ENCODE measurements around the gene PUSL1.

The PUSL1 gene

DNA sequence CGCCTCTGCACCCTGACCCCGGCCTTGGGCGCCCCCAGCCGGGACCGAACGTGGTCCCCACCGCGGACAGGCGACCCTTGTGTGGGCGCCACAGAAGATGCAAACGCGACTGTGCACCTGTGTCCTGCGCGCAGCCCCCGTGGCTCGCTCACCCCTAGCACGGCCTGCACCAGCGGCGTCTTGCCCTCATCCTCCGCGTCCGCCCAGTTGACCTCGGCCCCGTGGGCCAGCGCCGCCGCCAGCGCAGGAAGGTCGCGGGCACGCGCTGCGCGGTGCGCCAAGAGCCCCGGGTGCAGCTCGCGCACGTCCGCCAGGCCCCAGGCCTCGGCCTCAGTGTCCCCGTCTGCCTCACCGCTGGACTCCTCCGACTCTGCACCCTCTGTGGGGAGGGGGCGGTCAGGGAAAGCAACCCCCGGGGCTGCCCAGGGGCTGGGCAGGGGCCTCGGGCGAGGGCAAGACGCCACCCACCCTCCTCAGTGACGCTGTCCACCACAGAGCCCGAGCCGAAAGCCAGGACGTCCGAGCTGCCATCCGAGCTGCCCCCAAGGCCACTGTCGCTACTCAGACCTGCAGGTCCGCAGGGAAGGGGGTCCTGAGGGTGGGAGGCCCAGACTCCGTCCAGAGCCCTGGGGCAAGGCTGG lies 14.0 kb upstream of the PUSL1 start:
- in situ Hi-C loops (cut with MboI; ENCODE audit: low sequenced_read_pairs): no loop called here

DNA sequence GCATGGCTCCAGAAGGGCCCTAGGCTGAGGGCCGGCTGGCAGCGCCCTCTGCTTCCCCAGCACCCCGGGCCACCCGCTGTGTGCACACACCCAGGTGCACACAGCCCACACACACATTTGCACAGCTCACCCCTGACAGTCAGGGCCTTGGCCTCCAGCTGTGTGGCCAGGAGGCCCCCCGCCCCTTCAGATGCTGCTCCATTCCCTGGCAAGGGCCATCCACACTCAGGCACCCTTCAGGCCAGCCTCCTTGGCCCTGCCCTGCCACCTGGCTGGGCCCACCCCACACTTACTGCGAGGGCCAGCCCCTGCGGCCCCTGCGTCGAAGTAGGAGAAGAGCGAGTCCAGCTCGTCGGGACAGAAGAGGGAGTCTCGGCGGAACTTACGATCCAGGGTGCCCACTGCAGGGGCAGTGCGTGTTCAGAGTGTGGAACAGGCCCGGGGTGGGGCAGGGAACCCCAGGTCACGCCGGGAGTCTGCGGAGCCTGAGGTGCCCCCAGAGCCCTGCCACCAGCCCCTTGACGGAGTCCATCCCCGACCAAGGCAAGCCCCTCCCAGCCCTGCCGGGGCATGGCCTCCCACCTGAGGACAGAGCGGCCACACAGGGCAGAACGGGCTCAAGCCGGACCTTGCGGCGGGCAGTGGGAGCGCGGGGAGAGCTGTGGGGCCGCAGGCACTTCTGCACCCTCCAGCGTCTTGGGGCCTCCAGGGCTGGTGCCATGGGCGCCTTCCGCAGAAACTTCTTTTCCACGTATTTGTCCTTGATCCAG lies 13.1 kb upstream of the PUSL1 start:
- in situ Hi-C loops (cut with MboI; ENCODE audit: low sequenced_read_pairs): no loop called here

DNA sequence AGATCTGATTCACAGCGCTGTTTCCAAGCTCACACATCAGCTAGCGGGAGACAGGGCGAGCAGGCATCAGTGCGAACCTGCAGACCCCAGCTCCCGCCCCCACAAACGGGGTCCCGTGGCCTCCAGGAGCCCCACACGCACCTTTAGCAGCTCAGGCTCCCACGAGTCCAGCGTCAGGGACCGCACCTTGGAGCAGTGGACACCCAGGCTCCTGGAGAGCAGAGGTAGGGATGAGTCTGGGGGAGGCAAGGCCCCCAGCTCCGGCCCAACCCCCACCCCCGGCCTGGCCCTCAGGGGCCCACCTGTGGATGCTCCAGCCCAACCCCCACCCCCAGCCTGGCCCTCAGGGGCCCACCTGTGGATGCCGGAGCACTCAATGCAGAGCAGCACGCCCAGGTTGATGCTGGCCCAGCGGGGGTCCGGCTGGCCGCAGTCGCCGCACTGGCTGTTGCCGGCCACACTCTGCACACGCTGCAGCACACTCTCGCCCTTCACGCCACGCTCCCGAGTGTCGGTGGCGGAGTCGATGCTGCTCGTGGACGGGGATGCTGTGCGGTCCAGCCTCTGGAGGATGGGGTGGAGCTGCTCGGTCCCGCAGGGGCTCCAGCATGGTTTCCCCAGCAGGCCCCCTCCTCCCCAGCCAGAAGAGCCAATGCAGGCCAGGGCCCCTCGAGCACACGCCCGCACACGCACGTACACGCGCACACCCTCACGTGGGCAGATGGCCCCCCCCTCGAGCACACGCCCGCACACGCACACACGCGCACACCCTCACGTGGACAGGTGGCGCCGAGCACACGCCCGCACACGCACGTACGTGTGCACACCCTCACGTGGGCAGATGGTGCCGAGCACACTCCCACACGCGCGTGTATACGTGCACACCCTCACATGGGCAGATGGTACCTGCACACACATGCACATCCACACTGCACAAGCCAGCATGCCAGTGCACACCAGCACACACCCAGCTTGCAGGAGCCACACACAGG lies 12.0 kb upstream of the PUSL1 start:
- in situ Hi-C loops (cut with MboI; ENCODE audit: low sequenced_read_pairs): no loop called here

GRCh38 chr1:1297802-1298424 lies 10.5 kb upstream of the PUSL1 start:
- in situ Hi-C loops (cut with MboI; ENCODE audit: low sequenced_read_pairs): no loop called here

DNA sequence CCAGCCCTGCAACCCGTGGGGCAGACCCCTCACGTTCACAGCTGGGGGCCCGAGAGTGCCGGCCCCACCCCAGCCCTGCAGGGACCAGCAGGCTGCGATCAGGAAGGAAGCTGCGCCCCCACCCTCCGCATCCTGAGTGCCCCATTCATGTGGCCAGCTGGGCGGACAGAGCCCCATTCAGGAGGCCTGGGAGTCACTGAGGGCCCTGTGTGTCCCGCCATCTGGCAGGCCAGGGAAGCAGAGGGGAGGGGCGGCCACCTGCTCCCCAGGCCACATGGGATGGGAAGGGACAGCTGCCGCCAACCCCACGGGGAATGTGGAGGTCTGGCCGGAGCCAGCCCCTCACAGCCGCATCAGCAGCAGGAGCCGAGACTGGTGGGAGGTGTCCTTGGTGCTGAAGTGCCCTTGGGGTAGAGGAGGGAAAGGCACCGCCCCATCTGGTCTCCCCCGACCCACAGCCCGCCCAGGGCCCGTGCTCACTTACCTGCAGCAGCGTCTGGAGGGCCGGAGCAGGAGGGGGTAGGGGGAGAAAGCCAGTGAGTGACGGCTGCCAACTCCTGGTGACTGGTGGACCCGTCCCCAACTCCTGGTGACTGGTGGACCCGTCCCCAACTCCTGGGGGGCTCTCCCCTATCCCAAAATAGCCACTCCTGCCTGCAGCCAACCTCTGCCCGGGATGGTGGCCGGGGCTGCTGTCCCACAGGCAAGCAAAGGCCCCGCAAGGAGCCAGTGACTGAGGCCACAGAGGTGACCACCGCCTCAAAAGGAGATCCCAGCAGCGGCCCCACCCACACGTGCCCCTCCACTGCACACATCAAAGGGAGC lies 9.3 kb upstream of the PUSL1 start:
- in situ Hi-C loops (cut with MboI; ENCODE audit: low sequenced_read_pairs): no loop called here

- in situ Hi-C loops (cut with MboI; ENCODE audit: low sequenced_read_pairs): no loop called here
These were observed 8.6 kb upstream of the PUSL1 start for GRCh38 chr1:1299686-1300351.

DNA sequence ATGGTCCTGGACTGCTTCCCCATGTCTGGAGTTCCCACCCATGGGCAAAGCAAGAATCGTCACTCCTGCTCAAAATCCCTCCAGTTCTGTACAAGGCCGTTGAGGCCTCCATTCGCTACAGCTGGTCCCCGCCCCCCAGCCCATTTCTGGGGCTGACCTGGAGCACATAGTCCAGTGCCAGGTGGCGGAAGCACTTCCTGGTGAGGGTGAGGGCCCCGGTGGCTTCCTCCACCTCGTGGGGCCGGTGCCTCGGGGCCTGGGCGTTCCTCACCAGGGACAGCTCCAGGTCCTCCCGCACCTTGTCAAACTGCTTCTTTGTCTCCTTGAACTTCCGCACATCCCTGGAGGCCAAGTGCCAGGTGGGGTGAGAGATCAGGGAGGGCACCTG lies 8.1 kb upstream of the PUSL1 start:
- in situ Hi-C loops (cut with MboI; ENCODE audit: low sequenced_read_pairs): no loop called here

- in situ Hi-C loops (cut with MboI; ENCODE audit: low sequenced_read_pairs): no loop called here
These were observed 6.4 kb upstream of the PUSL1 start for GRCh38 chr1:1302006-1302430.

DNA sequence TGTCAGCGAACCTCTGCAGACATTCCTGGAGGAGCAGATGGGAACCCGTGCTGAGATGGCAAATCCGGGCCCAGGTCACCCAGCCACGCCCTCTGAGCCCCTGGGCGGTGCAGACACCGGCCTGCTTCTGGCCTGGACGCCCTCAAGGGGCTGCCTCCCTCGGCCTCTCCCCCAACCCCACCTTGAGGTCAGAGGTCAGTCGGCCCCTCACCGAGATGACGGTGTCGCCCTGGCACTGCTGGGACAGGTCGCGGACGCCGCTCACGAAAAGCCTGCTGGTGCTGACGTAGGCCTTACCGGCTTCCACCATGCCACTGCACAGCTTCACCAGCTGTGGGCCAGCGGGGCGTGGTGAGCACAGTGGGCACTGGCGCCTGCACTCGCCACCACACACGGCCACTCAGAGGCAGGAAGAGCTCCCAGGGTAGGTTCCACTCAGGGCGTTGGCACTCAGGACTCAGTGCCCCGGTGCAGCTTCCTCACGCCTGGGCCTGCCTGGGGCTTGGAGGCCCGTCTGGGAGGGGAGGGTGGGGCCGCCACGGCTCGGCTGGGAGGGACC lies 5.4 kb upstream of the PUSL1 start:
- in situ Hi-C loops (cut with MboI; ENCODE audit: low sequenced_read_pairs): no loop called here

- in situ Hi-C loops (cut with MboI; ENCODE audit: low sequenced_read_pairs): no loop called here
These were observed 4.7 kb upstream of the PUSL1 start for GRCh38 chr1:1303736-1304135.

DNA sequence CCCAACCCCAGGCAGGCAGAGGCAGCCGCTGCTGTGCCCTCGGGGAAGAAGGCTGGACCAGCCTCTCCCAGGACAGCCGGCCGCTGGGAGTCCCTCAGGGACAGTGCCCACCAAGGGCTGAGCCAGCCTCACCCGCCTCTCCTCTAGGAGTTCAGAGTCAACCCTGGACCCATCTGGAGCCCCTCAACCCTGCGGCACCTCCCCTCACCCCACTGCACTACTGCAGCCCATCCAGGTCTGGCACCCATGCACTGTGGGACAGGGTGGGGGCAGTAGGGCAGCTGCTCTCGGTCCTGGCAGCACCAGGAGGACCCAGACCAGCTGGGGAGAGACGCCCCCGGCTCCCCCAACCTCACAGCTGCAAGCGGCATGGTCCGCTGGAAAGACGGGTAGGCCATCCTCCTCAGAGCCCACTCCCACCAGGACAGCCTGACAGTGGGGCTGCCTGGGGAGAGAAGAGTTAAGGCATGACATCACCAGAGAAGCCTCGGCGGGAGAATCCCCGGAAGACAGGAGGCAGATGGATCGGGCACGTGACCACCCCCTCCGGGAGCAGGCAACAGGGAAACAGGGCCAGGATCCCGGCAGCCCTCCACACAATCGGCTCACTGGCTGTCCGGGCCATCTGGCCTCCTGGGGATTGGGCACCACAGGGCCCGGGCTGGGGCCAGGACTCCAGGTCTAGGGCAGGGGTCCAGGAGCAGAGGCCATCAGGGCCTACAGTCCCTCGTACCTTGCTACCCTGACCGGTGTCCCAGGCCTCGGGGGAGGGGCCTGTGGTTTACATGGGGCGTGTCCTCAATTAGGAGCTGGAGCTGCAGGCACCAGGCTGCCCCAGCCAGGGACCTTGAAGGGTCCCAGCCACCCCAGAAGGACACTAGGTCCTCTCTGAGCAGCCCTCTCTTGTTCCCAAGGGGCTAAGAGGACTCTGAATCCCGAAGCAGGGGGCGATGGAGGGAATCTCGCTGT lies 3.8 kb upstream of the PUSL1 start:
- in situ Hi-C loops (cut with MboI; ENCODE audit: low sequenced_read_pairs): no loop called here

DNA sequence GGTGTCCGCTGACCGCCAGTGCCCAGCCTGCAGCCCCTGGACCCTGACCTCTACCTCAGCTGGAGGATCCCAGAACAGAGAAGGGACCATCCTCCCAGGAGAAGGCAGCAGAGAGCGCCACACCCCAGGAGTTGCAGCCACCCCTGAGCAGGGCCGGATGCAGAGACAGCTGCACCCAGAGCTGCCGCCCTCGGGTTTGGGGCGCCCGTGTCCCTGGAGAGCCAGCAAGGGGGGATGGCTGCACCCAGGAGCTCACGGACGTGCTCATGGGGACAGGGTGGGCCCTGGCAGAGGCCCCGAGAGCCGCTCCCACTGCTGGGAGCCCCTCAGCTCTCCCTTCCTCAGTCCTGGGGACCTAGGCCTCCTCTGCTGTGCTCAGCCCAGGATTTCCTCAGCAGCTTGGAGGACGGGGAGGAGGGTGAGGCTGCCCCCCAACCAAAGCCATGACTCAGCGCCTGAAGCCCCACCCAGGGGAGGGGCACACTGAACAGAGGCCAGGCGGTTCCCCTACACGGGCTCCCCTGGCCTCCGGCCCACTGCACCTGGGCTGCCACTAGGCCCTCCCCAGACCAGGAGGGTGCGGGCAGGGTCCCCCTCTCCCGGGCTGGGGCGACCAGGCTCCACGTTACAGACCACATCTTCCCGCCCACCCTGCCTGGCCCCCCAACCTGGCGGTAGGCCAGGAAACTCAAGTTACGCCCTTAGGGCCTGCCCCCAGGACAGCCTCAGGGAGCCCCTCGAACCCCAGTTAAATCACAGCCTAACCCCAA lies 2.9 kb upstream of the PUSL1 start:
- in situ Hi-C loops (cut with MboI; ENCODE audit: low sequenced_read_pairs): no loop called here

- in situ Hi-C loops (cut with MboI; ENCODE audit: low sequenced_read_pairs): no loop called here
These were observed 2.2 kb upstream of the PUSL1 start for GRCh38 chr1:1306070-1306660.

DNA sequence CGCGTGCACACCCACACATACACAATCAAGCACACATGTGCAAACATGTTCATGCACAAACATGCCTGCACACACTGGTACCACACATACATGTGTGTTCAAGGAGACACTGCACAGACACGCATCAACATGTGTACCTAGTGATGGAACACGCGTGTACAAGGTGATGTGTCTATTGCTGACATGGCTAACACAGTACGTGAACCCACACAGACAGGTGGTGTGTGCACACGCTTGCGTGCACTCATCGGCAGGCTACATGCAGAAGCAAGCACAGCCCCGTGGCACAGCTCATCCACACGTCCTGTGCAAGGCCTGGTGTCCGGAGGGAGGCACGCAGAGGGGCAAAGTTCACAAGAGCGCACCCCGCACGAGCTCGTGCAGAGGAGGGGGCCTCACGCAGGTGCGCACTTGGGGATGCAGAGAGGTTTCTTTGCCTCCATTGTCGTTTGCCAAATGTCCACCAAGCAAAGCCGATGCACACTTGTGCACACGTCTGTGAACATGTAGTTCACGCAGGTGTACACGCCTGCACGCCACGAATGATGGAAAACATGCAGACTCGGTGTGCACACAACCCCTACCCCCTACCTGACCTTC lies 1.6 kb upstream of the PUSL1 start:
- in situ Hi-C loops (cut with MboI; ENCODE audit: low sequenced_read_pairs): no loop called here

DNA sequence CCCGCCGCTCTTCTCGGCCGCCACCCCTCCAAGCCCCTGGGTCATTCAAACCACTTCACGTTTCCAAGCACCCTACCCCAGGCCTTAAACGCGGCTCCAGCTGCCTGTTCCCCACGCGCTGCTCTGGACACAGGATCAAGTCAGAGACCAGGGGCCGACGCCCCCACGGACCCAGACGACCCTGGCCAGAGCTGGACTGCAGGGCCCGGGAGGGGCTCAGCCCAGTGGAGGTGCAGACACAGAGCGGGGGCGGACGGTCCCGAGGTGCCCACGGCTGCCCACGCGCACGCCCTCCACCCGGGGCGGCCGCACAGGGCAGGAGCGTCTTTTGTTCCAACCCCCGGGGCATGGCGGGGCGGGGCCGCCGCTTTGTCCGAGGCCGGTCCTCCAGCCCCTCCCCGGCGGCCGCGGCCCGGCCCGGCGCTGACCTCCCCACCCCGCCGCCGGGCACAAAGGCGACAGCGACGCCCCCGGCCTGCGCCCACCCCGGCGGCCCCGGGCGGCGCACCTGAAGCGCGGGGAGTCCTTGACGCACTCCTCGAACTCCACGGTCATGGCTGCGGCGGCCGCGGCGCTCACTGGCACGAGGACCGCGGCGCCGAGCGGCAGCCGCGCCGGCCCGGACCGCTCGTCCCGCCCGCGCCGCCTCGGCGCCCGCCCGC lies 1.0 kb upstream of the PUSL1 start:
- in situ Hi-C loops (cut with MboI; ENCODE audit: low sequenced_read_pairs): no loop called here

DNA sequence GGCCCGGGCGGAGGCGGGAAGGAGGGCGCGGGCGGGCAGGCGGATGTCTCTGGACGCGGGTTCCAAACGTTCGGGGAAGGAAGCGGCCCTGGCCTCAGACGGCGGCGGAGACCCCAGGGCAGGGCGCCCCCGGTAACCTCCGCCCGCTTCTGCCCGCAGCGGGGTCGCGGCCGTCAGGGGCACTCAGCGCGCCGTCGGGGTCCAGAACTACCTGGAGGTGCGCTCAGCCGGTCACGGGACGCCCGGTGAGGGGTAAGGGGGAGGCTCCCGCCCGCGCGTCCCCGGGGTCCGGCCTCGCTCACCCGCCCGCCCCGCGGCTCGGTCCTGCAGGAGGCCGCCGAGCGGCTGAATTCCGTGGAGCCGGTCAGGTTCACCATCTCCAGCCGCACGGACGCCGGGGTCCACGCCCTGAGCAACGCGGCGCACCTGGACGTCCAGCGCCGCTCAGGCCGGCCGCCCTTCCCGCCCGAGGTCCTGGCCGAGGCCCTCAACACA lies 406 bp downstream of the PUSL1 start:
- in situ Hi-C loops (cut with MboI; ENCODE audit: low sequenced_read_pairs): no loop called here
